OCI-LY3 (cell line): ENCODE results near the gene C10orf105.

Experiments used
- H2AFZ ChIP-seq: fragments of 200-600, 300-600 bp; shearing (Covaris generic); 2 replicates; pipeline ENCODE4 v1.6.0; 2014; ENCODE audit warnings: antibody characterized with exemption, low read depth, low read length
- H3K27ac ChIP-seq: fragments of 200-600, 300-600 bp; sonication (generic); 2 replicates; pipeline ENCODE4 v1.5.1; 2014; ENCODE audit warnings: mild to moderate bottlenecking, low read length, moderate library complexity, mixed read lengths
- H3K27me3 ChIP-seq: fragments of 200-600, 300-600 bp; sonication (generic); 2 replicates; pipeline ENCODE4 v1.6.1; 2014; ENCODE audit warnings: low read depth, low read length, mixed read lengths
- H3K36me3 ChIP-seq: fragments of 200-600, 300-600 bp; sonication (generic); replicated peaks from 2 replicates; pipeline ENCODE3; 2014; ENCODE audit warnings: low read depth, low read length, mixed read lengths
- H3K4me1 ChIP-seq: fragments of 300-600, 200-600 bp; sonication (generic); 2 replicates; pipeline ENCODE4 v1.6.1; 2014; ENCODE audit warnings: low read length, mixed read lengths
- H3K4me2 ChIP-seq: fragments of 200-600, 300-600 bp; sonication (generic); 2 replicates; pipeline ENCODE4 v1.6.1; 2014; ENCODE audit warnings: low read length, mixed read lengths
- H3K4me3 ChIP-seq: fragments of 300-600, 200-600 bp; sonication (generic); 2 replicates; pipeline ENCODE4 v1.5.1; 2014; ENCODE audit warnings: antibody characterized with exemption, mild to moderate bottlenecking, low read length, moderate library complexity
- H3K79me2 ChIP-seq: fragments of 300-600, 200-600 bp; shearing (Covaris generic); 2 replicates; pipeline ENCODE4 v1.6.1; 2014; ENCODE audit warnings: mild to moderate bottlenecking, low read length, mixed read lengths
- H3K9ac ChIP-seq: fragments of 300-600, 200-600 bp; shearing (Covaris generic); 2 replicates; pipeline ENCODE4 v1.6.0; 2014; ENCODE audit warnings: mild to moderate bottlenecking, low read length, moderate library complexity
- H3K9me3 ChIP-seq: fragments of 200-600, 300-600 bp; shearing (Covaris generic); 2 replicates; pipeline ENCODE4 v1.6.1; 2014; ENCODE audit warnings: low read length, mixed read lengths; ENCODE audit not compliant: insufficient read depth
- H4K20me1 ChIP-seq: fragments of 200-600, 300-600 bp; sonication (generic); 2 replicates; pipeline ENCODE4 v1.6.1; 2016; ENCODE audit warnings: low read length, mixed read lengths; ENCODE audit not compliant: insufficient read depth
- CTCF ChIP-seq: fragments of 200-600, 300-600 bp; sonication (generic); IDR thresholded peaks from 2 replicates; pipeline ENCODE4 v1.5.1; 2014; ENCODE audit warnings: antibody characterized with exemption, low read length, low read depth
- EZH2phosphoT487 ChIP-seq: fragments of 200-600 bp; shearing (Covaris generic); IDR thresholded peaks from 2 replicates; pipeline ENCODE4 v1.6.1; 2018; ENCODE audit warnings: antibody characterized with exemption, mixed run types, low read depth

The C10orf105 gene

GRCh38 chr10:71695502-71696476, 23.8 kb downstream of the C10orf105 start:
- Histone ChIP-seq H3K27me3 (peaks cover 14% of the 10 kb centered on the region), H3K9ac (peak overlapping the region; percentile 68; the same call in 1 of the 2 replicates), H3K79me2 (no peaks in the 10 kb centered on the region), H4K20me1 (no peaks in the 10 kb centered on the region), H3K4me1 (peaks cover 49% of the 10 kb centered on the region), H2AFZ (no peak overlapping the region; the same call in 1 of the 2 replicates), H3K4me3 (peak overlapping the region; percentile 58; the same call in 1 of the 2 replicates), H3K27ac (peak overlapping the region; percentile 82; the same call in 1 of the 2 replicates), H3K36me3 (no peaks in the 10 kb centered on the region), H3K9me3 (no peaks in the 10 kb centered on the region), H3K4me2 (peak overlapping the region; percentile 99)
- TF ChIP-seq EZH2phosphoT487 (no peak), CTCF (no peak)

GRCh38 chr10:71694567-71694968, 25.0 kb downstream of the C10orf105 start:
- Histone ChIP-seq H3K9ac (peak overlapping the region; percentile 68), H3K4me1 (peaks cover 49% of the 10 kb centered on the region)
- TF ChIP-seq EZH2phosphoT487 = no peak
- TF ChIP-seq CTCF = no peak

GRCh38 chr10:71694039-71694501, 25.5 kb downstream of the C10orf105 start:
- Histone ChIP-seq H3K4me3 (peak overlapping the region; percentile 34), H3K4me2 (peak overlapping the region; percentile 99), H3K36me3 (no peaks in the 10 kb centered on the region), H3K79me2 (no peaks in the 10 kb centered on the region), H4K20me1 (no peaks in the 10 kb centered on the region), H3K27me3 (peaks cover 12% of the 10 kb centered on the region), H2AFZ (peak overlapping the region; percentile 49; the same call in 1 of the 2 replicates), H3K9me3 (no peaks in the 10 kb centered on the region), H3K4me1 (peaks cover 49% of the 10 kb centered on the region), H3K9ac (peak overlapping the region; percentile 55; the same call in 1 of the 2 replicates), H3K27ac (peak overlapping the region; percentile 75)
- TF ChIP-seq EZH2phosphoT487 (no peak), CTCF (no peak)

More at GRCh38 chr10:71694567-71694968, 25.0 kb downstream of the C10orf105 start:
- H2AFZ ChIP-seq = peak overlapping the region; percentile 30; the same call in 1 of the 2 replicates
- H3K27me3 ChIP-seq = peaks cover 12% of the 10 kb centered on the region
- H4K20me1 ChIP-seq = no peaks in the 10 kb centered on the region
- peak overlapping the region; percentile 82 for H3K27ac ChIP-seq
- no peaks in the 10 kb centered on the region for H3K79me2 ChIP-seq
- H3K4me3 ChIP-seq = peak overlapping the region; percentile 58
- H3K36me3 ChIP-seq = no peaks in the 10 kb centered on the region
- peak overlapping the region; percentile 99 for H3K4me2 ChIP-seq
- no peaks in the 10 kb centered on the region for H3K9me3 ChIP-seq

GRCh38 chr10:71693377-71693776, 26.2 kb downstream of the C10orf105 start:
- peak overlapping the region; percentile 49; the same call in 1 of the 2 replicates for H2AFZ ChIP-seq
- H3K4me1 ChIP-seq = peaks cover 49% of the 10 kb centered on the region
- peak overlapping the region; percentile 34; the same call in 1 of the 2 replicates for H3K4me3 ChIP-seq
- H3K9me3 ChIP-seq = no peaks in the 10 kb centered on the region
- peak overlapping the region; percentile 99 for H3K4me2 ChIP-seq
- H3K36me3 ChIP-seq = no peaks in the 10 kb centered on the region
- no peak for TF ChIP-seq EZH2phosphoT487
- TF ChIP-seq CTCF = no peak
- peaks cover 12% of the 10 kb centered on the region for H3K27me3 ChIP-seq
- peak overlapping the region; percentile 55; the same call in 1 of the 2 replicates for H3K9ac ChIP-seq
- peak overlapping the region; percentile 75; the same call in 1 of the 2 replicates for H3K27ac ChIP-seq
- no peaks in the 10 kb centered on the region for H3K79me2 ChIP-seq
- no peaks in the 10 kb centered on the region for H4K20me1 ChIP-seq
